ENCODE results near the gene SLC9A3.

DNA sequence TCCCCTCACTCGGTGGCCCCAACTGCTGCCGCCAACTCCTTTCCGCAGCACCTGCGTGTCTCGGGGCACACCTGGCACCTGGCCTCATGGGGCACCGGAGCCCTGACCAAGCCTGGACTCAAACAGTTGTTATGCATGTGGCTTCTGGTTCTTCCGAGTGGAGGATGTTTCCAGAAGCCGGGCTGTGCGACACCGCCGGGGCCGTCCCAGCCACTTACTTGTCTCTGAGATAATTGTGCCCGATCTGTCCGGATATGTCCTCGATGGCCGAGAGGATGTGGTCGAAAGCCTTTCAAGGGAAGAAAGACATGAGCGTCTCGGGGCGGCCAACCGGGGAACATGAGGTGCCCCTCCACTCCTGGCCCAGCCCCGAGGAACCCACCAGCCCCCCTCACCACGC is 42.9 kb downstream of the SLC9A3 start:
- TF ChIP-seq CTCF (IDR thresholded peaks at IDR 0.05) (no peak), POLR2A (IDR thresholded peaks at IDR 0.05) (no peak)

All from esophagus squamous epithelium (tissue), 4 donors.